ELR (cell line): Measurements from ENCODE around the gene CD209.
A peak's percentile ranks its signal among the peaks of the same experiment; 100 is the strongest.
"Not testable (repeated sequence)": the region's sequence is repeated elsewhere in the genome, so short reads cannot be mapped to it uniquely, and the experiment has no call there.

ENCODE experiments used
- DNase-seq: peaks from one replicate; pipeline ENCODE4 v3.0.0-alpha.2; 2015; ENCODE audit warnings: low read depth

Gene CD209, protein sequence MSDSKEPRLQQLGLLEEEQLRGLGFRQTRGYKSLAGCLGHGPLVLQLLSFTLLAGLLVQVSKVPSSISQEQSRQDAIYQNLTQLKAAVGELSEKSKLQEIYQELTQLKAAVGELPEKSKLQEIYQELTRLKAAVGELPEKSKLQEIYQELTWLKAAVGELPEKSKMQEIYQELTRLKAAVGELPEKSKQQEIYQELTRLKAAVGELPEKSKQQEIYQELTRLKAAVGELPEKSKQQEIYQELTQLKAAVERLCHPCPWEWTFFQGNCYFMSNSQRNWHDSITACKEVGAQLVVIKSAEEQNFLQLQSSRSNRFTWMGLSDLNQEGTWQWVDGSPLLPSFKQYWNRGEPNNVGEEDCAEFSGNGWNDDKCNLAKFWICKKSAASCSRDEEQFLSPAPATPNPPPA

DNA sequence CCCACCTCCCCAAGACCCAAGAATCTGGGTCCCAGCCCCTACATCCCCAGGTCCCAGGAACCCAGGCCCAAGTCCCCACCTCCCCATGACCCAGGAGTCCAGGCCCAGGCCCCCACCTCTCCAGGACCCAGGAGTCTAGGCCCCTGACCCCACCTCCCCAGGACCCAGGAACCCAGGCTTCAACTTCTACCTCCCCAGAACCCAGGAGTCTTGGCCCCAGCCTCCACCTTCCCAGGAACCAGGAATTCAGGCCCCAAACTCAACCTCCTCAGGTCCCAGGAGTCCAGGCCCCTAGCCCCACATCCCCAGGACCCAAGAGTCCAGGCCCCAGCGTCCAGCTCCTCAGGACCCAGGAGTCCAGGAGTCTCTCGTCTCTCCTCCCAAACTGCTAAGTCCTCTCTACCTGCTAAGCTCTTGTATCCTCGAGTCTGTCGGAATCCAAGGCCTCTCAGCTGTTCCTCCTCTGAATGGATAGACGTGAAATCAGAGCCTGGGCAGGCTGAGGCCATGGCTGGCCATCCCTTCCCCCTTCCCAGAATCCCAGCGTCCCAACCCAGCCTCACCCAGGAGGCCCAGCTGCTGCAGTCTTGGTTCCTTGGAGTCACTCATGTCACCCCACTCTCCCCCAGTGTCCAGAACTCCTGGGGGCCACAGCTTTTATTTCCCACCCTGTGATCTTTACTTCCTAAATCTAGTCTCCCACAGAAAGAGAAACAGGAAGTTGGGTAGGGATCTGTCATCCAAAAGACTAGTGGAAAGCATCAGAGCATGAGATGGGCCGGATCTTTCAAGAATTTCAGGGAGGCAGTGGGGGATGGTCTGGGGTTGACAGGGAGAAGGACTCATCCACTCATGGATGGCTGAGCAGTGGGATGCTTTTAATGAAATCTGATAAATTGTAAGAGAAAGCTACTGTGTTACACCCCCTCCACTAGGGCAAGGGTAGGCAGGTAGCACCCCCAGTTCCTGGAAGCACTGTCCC lies at the start of gene CD209:
Gene CD209 (minus strand): TSS at position 632 of the 982 bp plus-strand sequence. CDS start 23 bp downstream, at position 609.
- no peak for DNase-seq

GRCh38 chr19:7795555-7796161 lies 48.3 kb upstream of the CD209 start:
- DNase-seq = peak; percentile 93

GRCh38 chr19:7793493-7793892 lies 46.2 kb upstream of the CD209 start:
- no peak for DNase-seq

DNA sequence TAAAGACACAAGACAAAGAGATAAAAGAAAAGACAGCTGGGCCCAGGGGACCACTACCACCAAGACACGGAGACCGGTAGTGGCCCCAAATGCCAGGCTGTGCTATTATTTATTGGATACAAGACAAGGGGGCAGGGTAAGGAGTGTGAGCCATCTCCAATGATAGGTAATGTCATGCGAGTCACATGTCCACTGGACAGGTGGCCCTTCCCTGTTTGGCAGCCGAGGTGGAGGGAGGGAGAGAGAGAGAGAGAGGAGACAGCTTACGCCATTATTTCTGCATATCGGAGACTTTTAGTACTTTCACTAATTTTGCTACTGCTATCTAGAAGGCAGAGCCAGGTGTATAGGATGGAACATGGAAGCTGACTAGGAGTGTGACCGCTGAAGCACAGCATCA lies 45.4 kb upstream of the CD209 start:
- DNase-seq = not testable (repeated sequence)

DNA sequence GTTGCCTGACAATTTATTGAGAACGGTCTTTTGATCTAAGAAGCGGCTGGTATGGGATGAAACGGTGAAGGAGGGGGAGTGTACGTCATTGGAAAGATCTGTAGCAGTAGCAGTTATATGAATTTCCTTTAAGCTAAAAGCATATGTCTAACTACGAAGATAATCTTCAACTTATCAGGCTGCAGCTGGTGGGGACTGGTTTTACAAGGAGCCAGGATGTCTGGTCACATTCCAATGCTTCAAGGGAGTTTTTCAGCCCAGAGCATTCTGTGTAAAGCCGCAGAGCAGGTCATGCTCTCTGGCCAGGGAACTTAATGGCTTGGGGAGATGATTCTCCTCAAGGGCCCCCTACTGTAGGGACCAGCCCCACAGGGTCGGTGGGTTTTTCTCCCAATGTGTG lies 44.9 kb upstream of the CD209 start:
- DNase-seq = peak; percentile 32

GRCh38 chr19:7790416-7790815 lies 43.1 kb upstream of the CD209 start:
- DNase-seq = no peak

DNA sequence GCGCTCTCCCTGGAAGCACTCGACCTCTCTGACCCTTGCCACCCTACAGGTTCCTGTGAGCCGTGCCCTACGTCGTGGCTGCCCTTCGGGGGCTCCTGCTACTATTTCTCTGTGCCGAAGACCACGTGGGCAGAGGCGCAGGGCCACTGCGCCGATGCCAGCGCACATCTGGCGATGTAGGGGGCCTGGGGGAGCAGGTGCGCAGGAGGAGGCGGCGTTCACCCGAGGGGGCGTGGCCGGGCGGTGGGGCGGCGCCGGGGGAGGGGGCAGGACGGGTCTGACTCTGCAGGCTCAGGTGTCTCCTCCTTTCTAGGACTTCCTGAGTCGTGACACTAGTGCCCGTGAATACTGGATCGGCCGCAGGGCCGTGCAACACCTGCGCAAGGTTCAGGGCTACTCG lies 42.1 kb upstream of the CD209 start:
- no peak for DNase-seq

- DNase-seq = no peak
Observed at GRCh38 chr19:7788933-7789323, 41.6 kb upstream of the CD209 start.

DNA sequence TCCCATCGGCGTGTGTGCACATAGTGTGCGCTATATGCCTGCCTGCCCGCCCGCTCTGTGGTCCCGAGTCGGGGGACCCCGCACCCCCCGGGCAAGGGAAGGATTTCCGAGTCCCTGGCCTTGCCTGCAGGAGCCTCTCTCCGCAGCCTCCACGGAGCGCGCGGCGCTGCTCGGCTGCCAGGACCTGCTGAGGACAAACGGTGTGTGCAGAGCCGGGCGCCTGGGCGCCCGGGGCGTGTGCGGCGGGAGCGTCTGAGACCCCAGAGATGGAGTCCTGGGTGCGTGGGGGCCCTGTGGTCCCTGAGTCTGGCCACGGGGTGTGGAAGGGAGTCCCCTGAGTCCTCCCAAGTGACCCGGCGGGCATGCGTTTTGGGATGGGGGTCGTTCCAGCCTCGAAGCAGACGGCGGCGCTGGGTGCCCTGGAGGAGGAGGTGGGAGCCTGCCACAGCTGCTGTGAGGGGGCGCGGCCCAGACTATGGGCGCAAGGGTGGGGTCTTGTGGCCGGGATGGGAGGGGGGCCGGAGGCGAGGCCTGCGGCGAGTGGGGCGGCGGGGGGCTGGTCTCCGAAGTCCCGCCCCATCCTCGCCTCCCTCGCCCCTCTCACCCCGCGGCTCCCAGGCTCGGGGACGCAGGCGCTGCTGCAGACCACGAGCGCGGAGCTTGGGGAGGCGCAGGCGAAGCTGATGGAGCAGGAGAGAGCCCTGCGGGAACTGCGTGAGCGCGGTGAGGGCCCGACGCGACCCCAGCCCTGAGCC lies 41.0 kb upstream of the CD209 start:
- no peak for DNase-seq

GRCh38 chr19:7787602-7788177 lies 40.4 kb upstream of the CD209 start:
- DNase-seq = no peak

DNA sequence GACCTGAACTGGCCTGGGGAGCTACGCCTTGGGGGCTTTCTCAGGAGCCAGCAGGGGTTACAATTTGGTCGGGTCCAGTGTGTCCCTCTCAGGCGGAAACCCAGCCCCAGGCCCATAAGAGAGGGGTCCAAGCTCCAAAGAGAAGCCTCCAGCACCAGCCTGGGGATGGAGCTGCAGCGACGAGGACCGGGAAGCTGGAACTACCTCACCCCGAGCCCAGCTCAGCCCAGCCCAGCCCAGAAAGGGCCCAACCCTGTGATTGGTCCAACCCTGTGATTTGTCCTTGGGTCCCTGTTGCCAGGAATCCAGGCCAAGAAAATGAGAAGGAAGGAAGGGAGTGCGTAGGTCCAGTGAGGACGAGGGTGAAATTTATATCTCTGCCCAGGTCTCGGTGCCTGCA lies 39.8 kb upstream of the CD209 start:
- DNase-seq = no peak

DNA sequence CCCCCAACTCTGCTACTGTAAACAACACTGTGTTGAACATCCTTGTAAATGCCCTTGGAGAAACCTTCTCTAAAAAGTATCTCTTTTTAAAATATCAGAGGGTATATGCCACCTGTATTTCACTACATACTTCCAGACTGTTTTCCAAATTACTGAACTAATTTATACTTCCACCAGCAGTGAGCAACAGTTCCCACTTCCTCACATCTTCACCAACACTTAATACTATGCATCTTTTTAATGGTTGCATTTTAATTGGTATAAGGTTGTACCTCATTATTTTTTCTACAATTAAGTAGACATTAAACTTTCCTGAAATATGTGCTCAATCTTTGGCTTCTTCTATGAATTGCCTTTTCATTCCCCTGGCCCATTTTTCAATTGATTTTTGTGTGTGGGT lies 37.5 kb upstream of the CD209 start:
- no peak for DNase-seq

GRCh38 chr19:7783991-7784423 lies 36.7 kb upstream of the CD209 start:
- peak; percentile 71 for DNase-seq

DNA sequence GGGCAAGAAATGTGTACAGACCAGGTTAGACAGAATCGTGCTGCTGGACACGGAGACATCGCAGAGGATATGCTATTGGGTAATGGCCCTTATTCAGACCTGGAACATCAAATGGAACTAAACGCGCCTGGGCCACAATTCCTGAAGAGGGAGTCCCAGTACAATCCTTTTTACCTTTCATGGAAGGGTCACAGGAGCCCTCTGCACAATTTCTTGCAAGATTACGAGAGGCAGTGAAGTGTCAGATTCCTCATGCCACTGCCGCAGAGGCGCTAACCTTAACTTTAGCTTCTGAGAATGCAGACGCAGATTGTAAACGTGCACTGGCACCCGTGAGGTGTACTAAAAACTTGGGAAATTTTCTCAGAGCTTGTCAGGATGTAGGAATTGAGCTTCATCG lies 33.8 kb upstream of the CD209 start:
- peak; percentile 31 for DNase-seq

DNA sequence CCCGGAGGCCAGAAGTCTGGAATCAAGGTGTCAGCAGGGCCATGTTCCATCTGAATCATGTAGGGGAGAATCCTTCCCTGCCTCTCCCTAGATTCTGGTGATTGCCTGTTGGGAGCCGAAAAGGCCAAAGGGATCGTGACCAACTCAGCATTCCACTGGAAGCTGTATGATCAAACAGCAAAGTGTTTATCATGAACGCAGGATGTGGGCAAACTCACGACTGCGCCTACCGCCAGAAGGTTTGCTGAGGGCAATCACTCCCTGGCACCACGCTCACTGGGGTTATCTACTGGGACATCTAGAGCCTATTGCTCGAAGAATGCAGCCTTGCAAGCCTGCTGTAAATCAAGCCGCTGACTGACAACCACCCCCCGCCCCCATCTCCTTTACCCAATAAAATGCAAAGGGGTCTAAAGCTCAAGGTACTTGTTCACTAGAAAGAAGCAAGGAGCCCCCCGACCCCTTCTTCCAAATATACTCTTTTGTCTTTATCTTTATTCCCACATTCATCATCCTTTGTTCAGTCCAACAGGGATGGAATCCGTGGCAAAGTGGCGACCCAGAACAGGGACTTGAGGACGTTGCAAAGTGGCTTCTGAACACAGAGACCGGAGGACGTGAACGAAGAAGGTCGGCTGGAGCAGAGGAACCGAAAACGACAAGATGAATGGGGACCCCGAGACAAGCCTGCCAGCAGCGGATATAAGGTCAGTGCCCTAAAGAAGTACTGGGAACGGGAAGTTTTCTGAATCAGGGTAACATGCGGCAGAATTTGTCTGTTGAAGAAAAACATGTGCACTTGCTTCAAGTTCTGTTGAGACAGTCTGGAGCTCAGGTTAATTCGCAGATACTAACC lies 32.5 kb upstream of the CD209 start:
- DNase-seq = no peak

GRCh38 chr19:7778081-7778480 lies 30.7 kb upstream of the CD209 start:
- DNase-seq = no peak

DNA sequence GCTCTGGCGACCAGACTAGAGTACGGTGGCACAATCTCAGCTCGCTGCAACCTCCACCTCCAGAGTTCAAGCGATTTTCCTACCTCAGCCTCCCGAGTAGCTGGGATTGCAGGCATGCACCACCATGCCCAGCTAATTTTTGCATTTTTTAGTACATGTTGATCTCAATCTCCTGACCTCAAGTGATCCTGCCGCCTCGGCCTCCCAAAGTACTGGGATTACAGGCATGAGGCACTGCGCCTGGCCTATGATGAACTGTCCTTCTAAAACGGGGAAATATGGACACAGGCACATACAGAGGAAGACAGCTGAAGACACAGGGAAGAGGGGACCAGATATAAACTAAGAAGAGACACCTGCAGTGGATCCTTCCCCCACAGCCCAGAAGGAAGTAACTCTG lies 28.4 kb upstream of the CD209 start:
- DNase-seq = no peak

- DNase-seq = no peak
Observed at GRCh38 chr19:7773841-7774240, 26.5 kb upstream of the CD209 start.

DNA sequence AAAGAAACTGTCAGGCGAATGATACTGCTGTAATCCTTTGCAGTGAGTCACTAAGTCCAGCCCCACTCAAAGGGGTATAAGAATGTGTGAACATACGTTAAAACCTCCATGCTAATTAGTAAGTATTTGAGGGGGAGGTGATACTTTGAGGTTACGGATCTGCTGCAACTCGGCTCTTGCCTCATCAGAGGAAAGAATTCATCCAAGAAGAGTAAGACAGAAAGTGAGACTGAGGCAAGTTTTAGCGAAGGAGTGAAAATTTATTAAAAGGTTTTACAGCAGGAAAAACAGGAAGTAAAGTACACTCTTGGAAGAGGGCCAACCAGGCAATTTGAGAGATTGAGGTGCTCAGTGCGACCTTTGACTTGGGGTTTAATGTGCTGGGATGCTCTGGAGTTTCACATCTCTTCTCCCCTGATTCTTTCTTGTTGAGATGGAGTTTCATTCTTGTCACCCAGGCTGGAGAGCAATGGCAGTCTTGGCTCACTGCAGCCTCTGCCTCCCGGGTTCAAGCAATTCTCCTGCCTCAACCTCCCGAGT lies 25.5 kb upstream of the CD209 start:
- peak; percentile 33 for DNase-seq

GRCh38 chr19:7771072-7771471 lies 23.7 kb upstream of the CD209 start:
- no peak for DNase-seq
